ENCODE data around the gene OR52R1. TPM values are rescaled to one million over a fixed set of nuclear protein-coding genes. Genes with fewer than 3 reads are reported as not detected.

Gene OR52R1
- not detected for total RNA-seq (ENCODE audit: unreplicated experiment)
- long read RNA-seq, result 0 reads

- no peak within 1 kb of the TSS for H3K27ac Mint-ChIP-seq (ENCODE audit: unreplicated experiment)
- H3K4me3 Mint-ChIP-seq (ENCODE audit: unreplicated experiment), result no peak within 1 kb of the TSS
- no peaks in the 10 kb centered on the region for H3K36me3 Mint-ChIP-seq (ENCODE audit: unreplicated experiment)
- H3K27me3 Mint-ChIP-seq (ENCODE audit: unreplicated experiment), result no peaks in the 10 kb centered on the region
- H3K4me1 Mint-ChIP-seq (ENCODE audit: low read depth, unreplicated experiment), result no peaks in the 10 kb centered on the region
- H3K9me3 Mint-ChIP-seq (ENCODE audit: unreplicated experiment), result no peaks in the 10 kb centered on the region
- no peak for DNase-seq
- no peak for TF ChIP-seq CTCF (IDR thresholded peaks at IDR 0.05; ENCODE audit: partially characterized antibody, unreplicated experiment)
Observed at GRCh38 chr11:4804280-4804679, at the start of gene OR52R1. OR52R1 (minus strand) TSS chr11:4804380; CDS start chr11:4804380, 0 bp downstream.

DNA sequence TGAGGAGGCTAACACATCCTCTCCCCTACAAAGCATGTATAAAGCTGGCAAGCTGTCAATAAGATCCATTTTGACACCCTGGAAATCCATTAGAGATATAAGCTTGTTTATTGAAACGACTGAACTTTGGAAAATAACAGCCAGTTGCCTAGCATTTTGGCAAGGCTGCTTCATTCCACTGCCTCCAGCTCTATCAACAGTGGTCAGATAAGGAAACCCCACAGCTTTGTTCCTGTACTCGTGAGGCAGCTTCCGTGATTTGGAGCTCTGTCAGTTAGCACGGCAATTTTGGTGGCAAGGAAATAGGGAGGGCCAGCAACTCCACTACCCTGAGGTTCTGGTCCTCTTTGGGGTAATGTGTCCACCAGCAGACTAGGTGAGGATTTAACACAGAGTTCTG, 46.9 kb upstream of the OR52R1 start:
- no peak for TF ChIP-seq CTCF (IDR thresholded peaks at IDR 0.05; ENCODE audit: partially characterized antibody, unreplicated experiment)
- DNase-seq, result no peak
- Mint-ChIP-seq H3K36me3 (ENCODE audit: unreplicated experiment) (peaks cover 5% of the 10 kb centered on the region), H3K9me3 (ENCODE audit: unreplicated experiment) (no peaks in the 10 kb centered on the region), H3K4me1 (ENCODE audit: low read depth, unreplicated experiment) (no peaks in the 10 kb centered on the region), H3K27ac (ENCODE audit: unreplicated experiment) (no peak overlapping the region), H3K27me3 (ENCODE audit: unreplicated experiment) (no peaks in the 10 kb centered on the region), H3K4me3 (ENCODE audit: unreplicated experiment) (no peak overlapping the region)

DNA sequence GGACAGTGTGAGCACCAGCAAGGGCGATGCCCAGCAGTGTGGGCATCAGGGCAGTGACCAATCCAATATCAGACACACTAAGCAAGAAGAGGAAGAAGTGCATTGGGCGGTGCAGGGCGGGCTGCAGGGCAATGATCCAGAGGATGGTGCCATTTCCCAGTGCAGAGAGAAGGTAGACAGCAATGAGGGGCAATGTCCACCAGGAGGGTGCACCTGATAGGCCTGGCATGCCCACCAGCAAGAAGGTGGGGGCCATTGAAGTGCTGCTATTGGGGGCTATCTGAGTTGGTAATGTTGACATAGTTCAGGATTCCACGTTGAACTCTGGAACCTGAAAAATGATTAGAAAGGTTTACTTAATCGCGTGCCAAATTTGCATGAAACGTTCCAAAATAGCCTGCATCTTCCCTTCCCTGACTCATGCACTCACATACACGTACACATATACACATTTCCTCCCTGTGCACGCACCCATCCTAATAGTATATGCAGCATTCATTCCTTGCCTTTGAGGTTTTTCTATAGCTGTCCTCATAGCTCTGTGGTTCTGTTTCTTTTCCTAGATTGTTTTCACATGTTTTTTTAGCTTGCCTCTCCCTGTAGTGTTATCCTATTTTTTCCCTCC, 44.8 kb upstream of the OR52R1 start, which contains the start of gene OR51S1:
Gene OR51S1 (minus strand): TSS at position 301 of the 625 bp plus-strand sequence. CDS start 0 bp downstream, at position 301.
- peaks cover 5% of the 10 kb centered on the region for H3K36me3 Mint-ChIP-seq (ENCODE audit: unreplicated experiment)
- TF ChIP-seq CTCF (IDR thresholded peaks at IDR 0.05; ENCODE audit: partially characterized antibody, unreplicated experiment), result no peak
- H3K4me1 Mint-ChIP-seq (ENCODE audit: low read depth, unreplicated experiment), result no peaks in the 10 kb centered on the region
- no peak within 1 kb of the TSS for H3K27ac Mint-ChIP-seq (ENCODE audit: unreplicated experiment)
- H3K9me3 Mint-ChIP-seq (ENCODE audit: unreplicated experiment), result no peaks in the 10 kb centered on the region
- H3K4me3 Mint-ChIP-seq (ENCODE audit: unreplicated experiment), result no peak within 1 kb of the TSS
- no peaks in the 10 kb centered on the region for H3K27me3 Mint-ChIP-seq (ENCODE audit: unreplicated experiment)
- DNase-seq, result no peak

DNA sequence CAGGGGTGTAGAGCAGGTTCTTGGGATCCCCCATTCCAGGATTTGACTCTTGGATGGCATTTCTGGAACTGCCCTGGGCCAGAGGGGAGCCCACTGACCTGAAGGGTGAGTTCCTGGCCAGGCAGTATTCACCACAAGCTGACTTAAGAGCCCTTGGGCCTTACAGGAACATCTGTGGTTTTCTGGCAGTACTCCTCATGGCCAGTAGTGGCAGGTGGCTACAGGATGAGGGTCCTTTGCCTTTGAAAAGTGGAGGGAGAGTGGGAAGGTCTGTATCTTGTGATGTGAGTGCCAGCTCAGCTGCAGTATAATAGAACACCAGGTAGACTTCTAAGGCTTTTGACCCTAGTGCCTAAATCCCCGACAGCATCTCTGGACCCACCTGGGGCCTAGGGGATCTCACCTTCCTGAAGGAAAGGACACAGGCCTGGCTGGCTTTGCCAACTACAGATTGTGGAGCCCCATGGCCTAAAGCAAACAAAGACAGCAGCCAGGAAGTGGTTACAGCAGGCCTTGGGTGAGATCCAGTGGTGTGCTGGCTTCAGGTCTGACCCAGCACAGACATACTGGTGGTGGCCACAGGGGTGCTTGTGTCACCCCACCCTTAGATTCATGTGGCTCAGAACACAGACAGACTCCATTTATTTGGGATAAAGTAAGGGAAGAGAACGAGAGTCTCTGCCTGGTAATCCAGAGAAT, 35.8 kb upstream of the OR52R1 start:
- no peak overlapping the region for H3K27ac Mint-ChIP-seq (ENCODE audit: unreplicated experiment)

More for the DNA sequence above, 35.8 kb upstream of the OR52R1 start:
- DNase-seq, result no peak
- TF ChIP-seq CTCF (IDR thresholded peaks at IDR 0.05; ENCODE audit: partially characterized antibody, unreplicated experiment), result no peak
- Mint-ChIP-seq H3K4me3 (ENCODE audit: unreplicated experiment) (no peak overlapping the region), H3K27me3 (ENCODE audit: unreplicated experiment) (no peaks in the 10 kb centered on the region), H3K9me3 (ENCODE audit: unreplicated experiment) (peaks cover 4% of the 10 kb centered on the region), H3K4me1 (ENCODE audit: low read depth, unreplicated experiment) (no peaks in the 10 kb centered on the region), H3K36me3 (ENCODE audit: unreplicated experiment) (no peaks in the 10 kb centered on the region)
